Inferior parietal cortex (tissue), 1 donor: ENCODE results near the gene SORBS2.
"Not testable (repeated sequence)": the region's sequence is repeated elsewhere in the genome, so short reads cannot be mapped to it uniquely, and the experiment has no call there.

Source experiments
- DNase-seq: peaks from one replicate; pipeline ENCODE4 v3.0.0-alpha.2; 2016; ENCODE audit errors: extremely low spot score

The SORBS2 gene

GRCh38 chr4:185587427-185588161, 224.4 kb downstream of the SORBS2 start:
- no peak for DNase-seq

GRCh38 chr4:185587030-185587426, 225.0 kb downstream of the SORBS2 start:
- no peak for DNase-seq

DNA sequence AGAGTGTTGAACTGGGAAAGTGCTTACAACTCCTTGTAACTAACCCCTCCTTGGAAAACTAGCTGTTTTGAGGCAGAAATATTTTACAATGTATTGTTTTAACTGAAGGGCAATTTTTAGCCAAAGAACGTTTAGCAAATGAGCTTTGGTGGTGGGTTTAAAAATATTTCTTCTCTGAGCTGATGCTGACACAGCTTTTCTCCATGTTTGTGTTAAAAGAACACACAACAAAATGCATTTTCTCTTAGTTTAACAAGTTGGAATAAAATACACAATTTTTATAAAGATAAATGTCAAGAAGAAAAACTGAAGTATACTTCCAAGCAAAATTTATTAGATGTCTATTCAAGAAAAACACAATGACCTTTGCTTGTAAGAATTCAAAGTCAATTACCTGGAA, 226.8 kb downstream of the SORBS2 start:
- DNase-seq, result no peak

DNA sequence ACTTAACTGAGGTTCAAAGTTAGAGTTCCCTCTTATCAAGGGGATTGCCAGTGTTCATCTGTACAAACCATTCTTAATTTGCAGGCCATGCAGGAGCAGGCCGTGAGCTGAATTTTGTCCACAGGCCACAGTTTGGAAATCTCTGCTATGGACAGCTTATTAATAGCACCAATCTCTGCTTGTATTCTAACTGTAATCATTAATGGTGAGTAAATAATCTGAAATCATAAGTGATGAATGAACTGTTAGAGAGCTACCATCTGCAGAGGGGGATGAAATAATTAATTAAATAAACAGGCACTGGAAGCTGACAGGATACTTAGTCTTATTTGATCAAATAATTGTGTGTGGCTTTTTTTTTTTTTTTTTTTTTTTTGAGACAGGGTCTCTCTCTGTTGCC, 228.2 kb downstream of the SORBS2 start:
- DNase-seq, result no peak

DNA sequence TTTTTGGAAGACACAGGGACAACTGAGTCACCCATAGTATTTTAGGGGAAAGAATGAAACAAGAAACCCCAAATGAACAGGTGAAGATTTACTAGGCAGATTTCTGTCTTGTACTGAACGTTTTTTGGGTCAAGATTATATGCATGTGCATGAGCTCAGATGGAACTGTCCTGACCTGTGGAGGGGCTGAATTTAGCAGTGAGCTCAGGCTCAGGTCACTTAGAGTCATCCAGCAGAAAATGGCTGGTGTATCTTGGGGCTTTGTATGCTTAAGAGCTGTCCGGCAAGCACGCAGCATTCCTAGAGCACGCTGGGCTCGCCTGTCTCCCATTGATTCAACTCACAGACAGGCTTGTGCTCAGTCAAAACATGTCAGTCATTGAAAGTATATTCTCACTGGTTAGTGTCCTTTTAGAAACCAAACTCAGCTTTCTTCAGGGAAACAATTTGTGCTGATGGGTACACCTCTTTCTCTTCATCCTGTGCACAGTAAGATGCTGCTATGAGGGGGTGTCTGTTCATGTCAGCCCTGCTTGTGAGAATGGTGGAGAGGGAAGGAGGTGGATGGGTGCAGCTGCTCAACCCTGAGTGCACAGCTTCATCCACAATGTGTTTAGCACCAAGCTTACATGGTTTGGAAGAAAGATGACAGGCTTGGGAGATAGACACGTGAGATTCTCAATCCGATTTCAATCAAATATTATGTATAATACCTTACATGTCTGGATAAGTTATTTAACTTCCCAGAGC, 229.2 kb downstream of the SORBS2 start:
- no peak for DNase-seq

GRCh38 chr4:185580699-185581098, 231.3 kb downstream of the SORBS2 start:
- DNase-seq, result no peak

DNA sequence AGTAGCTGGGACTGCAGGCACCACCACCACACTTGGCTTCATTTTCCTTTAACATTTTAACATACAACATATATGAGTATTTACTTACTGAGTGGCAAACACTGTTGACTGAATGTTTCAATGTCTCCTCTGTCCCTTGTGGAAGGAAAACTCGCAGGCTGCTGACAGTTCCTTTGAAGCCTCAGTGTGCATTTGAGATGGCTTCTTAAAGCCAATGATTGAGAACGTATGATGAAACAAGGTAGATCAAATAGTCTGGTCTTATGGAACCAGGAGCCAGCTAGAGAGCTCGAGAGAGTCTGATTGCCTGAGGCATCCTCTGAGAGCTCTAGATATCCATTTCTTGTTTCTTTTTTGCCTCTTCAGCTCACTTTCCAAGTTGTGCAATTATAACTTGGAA, 233.7 kb downstream of the SORBS2 start:
- DNase-seq, result no peak

DNA sequence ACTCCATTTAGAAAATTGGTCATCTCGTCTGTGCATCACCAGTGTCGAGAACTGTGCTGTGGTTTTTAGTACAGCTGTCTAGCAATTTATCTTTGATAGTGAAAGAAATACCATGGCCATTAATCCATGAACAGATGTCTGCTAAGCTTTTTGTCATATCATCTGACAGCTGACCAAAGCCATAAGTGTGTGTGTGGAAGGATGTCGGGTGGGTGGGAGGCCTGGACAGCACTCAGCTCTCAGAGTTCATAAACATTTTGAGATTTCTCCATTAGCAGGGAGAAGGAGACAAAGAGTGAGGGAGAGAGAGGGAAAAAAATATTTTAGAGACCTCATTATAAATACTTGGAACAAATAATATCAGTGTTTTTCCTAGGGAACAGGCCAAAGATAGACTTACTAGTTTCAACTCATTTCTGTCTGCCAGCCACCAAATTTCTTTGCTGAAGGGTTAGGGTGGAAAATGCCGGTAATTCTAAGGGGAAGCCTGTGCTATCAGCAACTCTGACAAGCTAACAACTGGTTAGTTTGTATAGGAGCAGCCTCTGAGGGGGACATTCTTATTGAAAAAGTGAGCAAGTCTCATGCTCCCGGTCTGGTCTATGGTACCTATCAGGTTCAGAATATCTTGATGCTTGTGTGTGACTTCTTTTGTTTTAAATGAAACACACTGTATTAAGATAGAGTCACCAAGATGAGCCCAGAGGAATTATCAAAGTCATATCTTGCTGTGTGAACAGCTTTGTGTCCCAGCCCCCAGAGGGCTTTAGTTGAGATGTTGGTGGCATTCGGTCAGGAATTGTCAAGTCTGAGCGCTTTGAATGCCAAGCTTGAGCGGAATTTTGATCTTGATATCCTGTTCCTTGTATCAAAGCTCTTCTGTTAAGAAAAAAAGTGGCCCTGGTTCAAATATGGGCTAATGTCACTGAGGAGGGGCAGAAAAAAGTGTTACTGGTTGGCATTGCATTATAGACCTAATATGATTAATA, 234.7 kb downstream of the SORBS2 start:
- no peak for DNase-seq

- DNase-seq, result no peak
These were observed 235.6 kb downstream of the SORBS2 start for GRCh38 chr4:185576314-185576961.

DNA sequence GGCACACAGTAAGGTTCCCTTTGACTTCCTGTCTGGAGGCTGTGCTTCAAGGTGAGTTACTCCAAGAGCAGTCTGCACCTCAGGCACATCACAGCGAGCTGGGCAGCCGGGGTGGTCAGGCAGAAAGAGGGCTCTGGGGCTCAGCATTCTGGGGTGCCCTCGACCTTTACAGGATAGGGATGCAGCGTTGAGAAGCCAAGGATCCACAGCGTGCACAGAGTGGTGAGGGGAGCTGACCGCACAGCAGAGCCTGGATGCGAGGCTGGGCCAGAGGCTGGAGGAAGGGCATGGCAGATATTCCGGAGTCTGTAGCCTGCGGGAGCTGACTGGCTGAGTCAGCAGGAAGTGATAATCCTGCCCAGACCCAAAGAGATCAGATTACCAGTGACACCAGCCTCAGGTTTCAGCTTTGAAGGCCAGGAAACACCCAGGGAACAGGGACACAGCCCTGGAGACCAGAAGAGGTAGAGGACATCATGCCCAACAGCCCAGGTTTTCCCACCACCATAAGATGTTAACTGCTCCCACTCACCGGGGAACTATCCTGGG, 238.3 kb downstream of the SORBS2 start:
- no peak for DNase-seq

GRCh38 chr4:185570727-185571126, 241.3 kb downstream of the SORBS2 start:
- DNase-seq, result no peak

DNA sequence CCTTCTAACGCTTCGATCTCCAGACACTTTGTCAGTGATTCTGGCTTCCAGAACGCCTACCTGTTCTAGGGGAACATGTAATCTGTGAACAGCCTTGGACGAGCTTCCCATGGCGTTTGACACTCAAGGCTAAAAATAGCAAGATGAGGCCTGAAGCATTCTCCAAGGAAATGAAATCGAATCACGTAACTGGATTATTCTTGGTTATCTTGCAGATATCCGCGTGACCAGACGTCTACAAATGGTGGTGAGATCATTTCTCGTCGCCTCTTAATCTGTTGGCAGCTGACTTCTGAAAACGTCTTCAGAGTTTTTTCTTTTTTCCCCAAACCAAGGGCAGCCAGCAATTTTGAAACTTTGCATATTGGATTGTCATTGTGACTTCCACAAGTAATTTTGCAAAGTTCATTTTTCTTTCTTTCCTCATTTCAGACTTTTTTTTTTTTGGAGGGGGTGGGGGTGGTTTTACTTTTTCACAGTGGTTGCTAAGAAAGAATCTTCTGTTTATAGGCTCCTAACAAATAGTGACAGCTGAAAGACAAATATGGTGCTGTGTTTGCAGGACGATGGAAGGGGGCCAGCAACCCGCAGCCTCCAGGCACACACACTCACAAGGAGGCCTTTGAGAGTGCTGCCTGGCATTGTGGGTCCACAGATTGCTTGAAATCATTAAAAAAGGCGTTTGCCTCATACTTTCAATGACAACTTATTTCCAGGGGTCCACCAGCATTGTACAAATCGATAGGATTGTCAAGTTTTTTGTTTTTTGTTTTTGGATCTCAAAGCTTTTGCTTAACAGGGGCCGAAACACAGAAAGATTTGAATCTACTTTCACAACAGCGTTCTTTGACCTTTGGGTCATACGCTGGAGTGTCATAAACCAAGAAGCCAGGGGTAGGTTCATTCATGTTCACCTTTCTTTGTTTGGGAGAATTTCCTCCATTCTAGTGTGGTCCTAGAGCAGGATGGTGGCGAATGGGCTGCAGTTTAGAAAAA, 244.3 kb downstream of the SORBS2 start:
- peak; percentile 71 for DNase-seq

DNA sequence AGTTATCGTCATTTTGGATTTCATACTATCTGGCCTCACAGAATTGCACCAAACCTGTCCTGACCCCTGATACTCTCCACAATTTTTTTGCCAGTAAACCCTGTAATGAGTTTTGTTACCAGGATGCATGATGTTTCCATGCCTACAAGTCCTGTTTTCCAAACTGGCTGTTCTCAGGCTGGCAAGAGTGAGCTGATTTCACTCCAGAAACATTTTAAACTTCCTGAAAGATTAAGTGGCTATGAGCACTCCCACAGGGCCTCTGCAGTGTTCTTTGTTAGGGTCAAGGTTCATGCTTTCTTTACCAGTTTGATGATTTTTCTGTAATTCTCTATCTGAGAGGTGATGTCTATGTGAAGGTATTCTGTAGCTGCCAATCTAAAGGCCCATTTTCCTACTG, 245.0 kb downstream of the SORBS2 start:
- peak; percentile 56 for DNase-seq

- DNase-seq, result peak; percentile 14
These were observed 245.6 kb downstream of the SORBS2 start for GRCh38 chr4:185566425-185566824.

DNA sequence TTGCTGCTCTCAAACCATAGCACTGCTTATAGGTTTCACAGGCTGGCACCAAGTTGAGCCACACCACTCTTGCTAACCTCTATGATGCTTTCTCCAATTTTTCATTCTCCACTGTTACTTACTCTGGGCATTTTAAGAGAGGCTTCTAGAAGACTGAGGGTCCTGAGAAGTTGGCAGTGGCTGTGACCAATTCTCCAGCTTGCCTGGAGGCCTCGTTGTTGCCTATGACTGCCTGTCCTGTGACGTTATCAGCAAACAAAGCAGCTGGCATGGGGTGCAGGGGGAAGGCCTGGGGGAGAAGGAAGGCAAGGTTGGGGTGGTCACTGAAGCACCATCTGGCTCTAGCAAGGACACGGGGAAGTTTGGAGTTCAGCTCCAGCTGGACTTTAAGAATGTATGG, 246.3 kb downstream of the SORBS2 start:
- DNase-seq, result no peak

GRCh38 chr4:185564349-185564748, 247.6 kb downstream of the SORBS2 start:
- DNase-seq, result no peak

DNA sequence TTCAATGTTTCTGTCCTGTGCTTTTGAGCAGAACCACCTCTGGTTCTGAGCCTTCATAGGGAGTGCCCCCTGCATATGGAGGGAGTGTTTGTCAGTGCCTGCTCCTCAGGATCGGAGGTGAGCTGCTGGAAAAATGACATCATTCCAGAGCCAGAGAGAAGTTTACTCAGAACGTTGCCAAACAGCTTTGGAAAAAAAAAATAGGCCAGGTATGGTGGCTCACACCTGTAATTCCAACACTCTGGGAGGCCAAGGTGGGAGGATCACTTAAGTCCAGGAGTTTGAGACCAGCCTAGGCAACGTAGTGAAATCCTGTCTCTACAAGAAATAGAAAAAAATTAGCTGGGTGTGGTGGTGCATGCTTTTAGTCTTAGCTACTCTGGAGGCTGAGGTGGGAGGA, 249.5 kb downstream of the SORBS2 start:
- DNase-seq, result no peak

DNA sequence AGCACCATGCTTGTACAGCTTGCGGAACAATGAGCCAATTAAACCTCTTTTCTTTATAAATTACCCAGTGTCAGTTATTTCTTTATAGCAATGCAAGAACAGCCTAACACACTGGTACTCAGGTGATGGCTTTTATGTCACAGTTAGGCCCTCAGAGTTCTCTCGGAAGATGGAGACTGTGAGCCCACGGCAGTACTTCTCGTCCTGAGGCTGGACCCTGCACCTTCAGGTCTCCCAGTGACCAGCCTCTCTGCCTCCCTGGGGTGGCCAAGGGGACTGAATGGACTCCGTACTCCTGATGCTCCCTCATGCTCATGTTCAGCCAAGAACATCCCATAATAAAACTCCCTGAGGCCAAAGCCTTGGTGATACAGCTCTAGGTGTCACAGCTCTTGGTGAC, 251.7 kb downstream of the SORBS2 start:
- no peak for DNase-seq

DNA sequence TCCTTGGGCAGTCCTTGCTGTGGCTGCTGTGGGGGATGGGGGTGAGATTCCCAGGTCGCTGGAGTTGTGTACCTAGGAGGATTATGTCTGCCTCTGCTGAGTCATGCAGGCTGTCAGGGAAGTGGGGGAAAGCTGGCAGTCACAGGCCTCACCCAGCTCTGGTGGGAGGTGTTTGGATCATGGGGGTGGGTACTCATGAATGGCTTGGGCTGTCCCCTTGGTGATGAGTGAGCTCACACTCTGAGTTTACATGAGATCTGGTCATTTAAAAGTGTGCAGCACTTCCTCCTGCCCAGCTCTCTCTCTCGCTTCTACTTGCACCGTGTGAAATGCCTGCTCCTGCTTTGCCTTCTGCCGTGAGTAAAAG, 252.1 kb downstream of the SORBS2 start:
- no peak for DNase-seq

DNA sequence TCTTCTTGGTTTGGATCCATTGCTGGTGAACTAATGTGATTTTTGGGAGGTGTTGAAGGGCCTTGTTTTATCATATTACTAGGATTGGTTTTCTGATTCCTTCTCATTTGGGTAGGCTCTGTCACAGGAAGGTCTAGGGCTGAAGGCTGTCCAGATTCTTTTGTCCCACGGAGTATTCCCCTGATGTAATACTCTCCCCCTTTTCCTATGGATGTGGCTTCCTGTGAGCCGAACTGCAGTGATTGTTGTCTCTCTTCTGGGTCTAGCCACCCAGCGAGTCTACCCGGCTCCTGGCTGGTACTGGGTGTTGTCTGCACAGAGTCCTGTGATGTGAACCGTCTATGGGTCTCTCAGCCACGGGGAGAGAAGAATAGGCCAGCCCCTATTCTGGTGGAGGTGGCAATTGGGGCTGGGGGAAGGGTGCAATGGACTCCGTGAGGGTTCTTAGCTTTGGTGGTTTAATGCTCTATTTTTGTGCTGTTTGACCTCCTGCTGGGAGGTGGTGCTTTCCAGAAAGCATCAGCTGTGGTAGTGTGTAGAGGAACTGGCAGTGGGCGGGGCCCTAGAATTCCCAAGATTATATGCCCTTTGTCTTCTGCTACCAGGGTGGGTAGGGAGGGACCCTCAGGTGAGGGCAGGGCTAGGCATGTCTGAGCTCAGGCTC, 252.6 kb downstream of the SORBS2 start:
- DNase-seq, result not testable (repeated sequence)
